Vagina (tissue), 2 donors: ENCODE measurements around the gene PLD1. TPM values are rescaled to one million over a fixed set of nuclear protein-coding genes. Genes with fewer than 3 reads are reported as not detected.

ENCODE experiments used
- DNase-seq, 2 donors: peaks; one replicate each; pipeline ENCODE4 v3.0.0-alpha.2; 2017; ENCODE audit errors: extremely low spot score in 2 of 2
- H3K27ac ChIP-seq: fragments of 200-600 bp; sonication (generic); one replicate; pipeline ENCODE4 v1.5.1; 2019
- H3K27me3 ChIP-seq: fragments of 200-600 bp; sonication (generic); one replicate; pipeline ENCODE4 v1.5.1; 2019
- H3K36me3 ChIP-seq, 2 donors: fragments of 200-600 bp; sonication (generic); one replicate each; pipeline ENCODE4 v1.5.1; 2017 to 2019
- H3K4me1 ChIP-seq: fragments of 200-600 bp; sonication (generic); one replicate; pipeline ENCODE4 v1.5.1; 2019
- H3K4me3 ChIP-seq, 2 donors: fragments of 200-600 bp; sonication (generic); 1 replicate in 1 of 2; 2 replicates in 1 of 2; pipeline ENCODE4 v1.5.1; 2016 to 2019
- H3K9me3 ChIP-seq: fragments of 200-600 bp; sonication (generic); one replicate; pipeline ENCODE4 v1.5.1; 2019
- CTCF ChIP-seq, 3 experiments: fragments of 450-650 bp in 2 of 3; fragments of 200-600 bp in 1 of 3; sonication (generic) in 1 of 3; IDR thresholded peaks; one replicate each; pipeline ENCODE4 v1.5.1; 2017 to 2019; ENCODE audit warnings: antibody characterized with exemption in 3 of 3, mild to moderate bottlenecking in 2 of 3, moderate library complexity in 2 of 3
- POLR2A ChIP-seq, 2 donors: fragments of 450-650 bp; IDR thresholded peaks; one replicate each; pipeline ENCODE4 v1.6.1; 2017; ENCODE audit warnings: antibody characterized with exemption in 2 of 2, mild to moderate bottlenecking in 2 of 2, moderate library complexity in 2 of 2
- POLR2AphosphoS5 ChIP-seq, 2 donors: sonication (generic); formaldehyde crosslinking; IDR thresholded peaks; one replicate each; pipeline ENCODE4 v1.9.0; 2017; ENCODE audit warnings: antibody characterized with exemption in 2 of 2, mild to moderate bottlenecking in 2 of 2, low read depth in 1 of 2; ENCODE audit not compliant: insufficient read depth in 1 of 2
- intact Hi-C: fragments of 100-400 bp; cut with DNase I; formaldehyde crosslinking; loops from one replicate; pipeline ENCODE4 v1.15.1; 2023
- total RNA-seq: library from RNA; depleted of rRNA; stranded (reverse); fragments of >200 nt; gene quantifications from one replicate; pipeline ENCODE4 v1.2.3, GENCODE V29; 2016

The PLD1 gene
- total RNA-seq, 1 donor from 2014 or later = 35.6 TPM

- Histone ChIP-seq H3K4me1 (peaks cover 49% of the 10 kb centered on the region), H3K27me3 (no peaks in the 10 kb centered on the region), H3K36me3 (no peaks in the 10 kb centered on the region), H3K27ac (no peak overlapping the region), H3K4me3 (no peak overlapping the region), H3K9me3 (no peaks in the 10 kb centered on the region)
- TF ChIP-seq POLR2A (IDR thresholded peaks at IDR 0.05) (no peak), POLR2AphosphoS5 (IDR thresholded peaks at IDR 0.05; ENCODE audit: insufficient read depth in 1 of 2, low read depth in 1 of 2) (no peak), CTCF (IDR thresholded peaks at IDR 0.05) (no peak)
- no peak for DNase-seq
- intact Hi-C loops = no loop called here
Measured at GRCh38 chr3:171786997-171787396, 23.3 kb downstream of the PLD1 start.

GRCh38 chr3:171784937-171785336 is 25.3 kb downstream of the PLD1 start:
- TF ChIP-seq POLR2A (IDR thresholded peaks at IDR 0.05) (no peak), POLR2AphosphoS5 (IDR thresholded peaks at IDR 0.05; ENCODE audit: insufficient read depth in 1 of 2, low read depth in 1 of 2) (no peak), CTCF (IDR thresholded peaks at IDR 0.05) (no peak)
- Histone ChIP-seq H3K36me3 (no peaks in the 10 kb centered on the region), H3K27ac (no peak overlapping the region), H3K4me3 (no peak overlapping the region), H3K27me3 (no peaks in the 10 kb centered on the region), H3K9me3 (no peaks in the 10 kb centered on the region), H3K4me1 (peaks cover 28% of the 10 kb centered on the region)
- intact Hi-C loops = no loop called here
- no peak for DNase-seq

DNA sequence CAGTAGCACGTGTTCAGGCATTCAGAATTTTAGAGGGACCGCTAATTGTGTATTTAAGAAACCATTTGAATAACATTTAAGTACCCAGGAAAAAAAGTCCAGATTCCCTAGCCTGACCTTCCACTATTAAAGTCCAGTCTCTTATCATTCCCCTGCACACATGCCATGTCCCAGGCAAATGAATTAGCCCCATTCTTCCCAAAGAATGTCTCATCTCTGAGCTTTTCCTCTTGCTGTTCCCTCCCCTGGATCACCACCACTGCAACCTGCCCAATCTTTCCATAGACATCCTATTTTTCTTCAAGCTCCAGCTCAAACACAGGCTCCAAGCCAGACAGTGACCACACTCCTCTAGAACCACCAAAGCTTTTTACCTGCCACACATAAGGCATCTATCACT is 25.9 kb downstream of the PLD1 start:
- Histone ChIP-seq H3K27ac (no peak overlapping the region), H3K4me3 (no peak overlapping the region), H3K27me3 (no peaks in the 10 kb centered on the region), H3K4me1 (peaks cover 23% of the 10 kb centered on the region), H3K36me3 (no peaks in the 10 kb centered on the region), H3K9me3 (no peaks in the 10 kb centered on the region)
- intact Hi-C loops = no loop called here
- no peak for DNase-seq
- TF ChIP-seq CTCF (IDR thresholded peaks at IDR 0.05) (no peak), POLR2A (IDR thresholded peaks at IDR 0.05) (no peak), POLR2AphosphoS5 (IDR thresholded peaks at IDR 0.05; ENCODE audit: insufficient read depth in 1 of 2, low read depth in 1 of 2) (no peak)

GRCh38 chr3:171783626-171784025 is 26.7 kb downstream of the PLD1 start:
- Histone ChIP-seq H3K9me3 (no peaks in the 10 kb centered on the region), H3K36me3 (no peaks in the 10 kb centered on the region), H3K27me3 (no peaks in the 10 kb centered on the region), H3K4me1 (peaks cover 15% of the 10 kb centered on the region), H3K4me3 (no peak overlapping the region), H3K27ac (no peak overlapping the region)
- no peak for TF ChIP-seq POLR2AphosphoS5 (IDR thresholded peaks at IDR 0.05; ENCODE audit: insufficient read depth in 1 of 2, low read depth in 1 of 2)
- no peak for TF ChIP-seq CTCF (IDR thresholded peaks at IDR 0.05)
- TF ChIP-seq POLR2A (IDR thresholded peaks at IDR 0.05) = no peak
- intact Hi-C loops = no loop called here
- DNase-seq = no peak

GRCh38 chr3:171783086-171783485 is 27.2 kb downstream of the PLD1 start:
- TF ChIP-seq POLR2A (IDR thresholded peaks at IDR 0.05) = no peak
- TF ChIP-seq POLR2AphosphoS5 (IDR thresholded peaks at IDR 0.05; ENCODE audit: insufficient read depth in 1 of 2, low read depth in 1 of 2) = no peak
- TF ChIP-seq CTCF (IDR thresholded peaks at IDR 0.05) = no peak
- Histone ChIP-seq H3K27ac (no peak overlapping the region), H3K4me1 (peaks cover 12% of the 10 kb centered on the region), H3K36me3 (no peaks in the 10 kb centered on the region), H3K9me3 (no peaks in the 10 kb centered on the region), H3K4me3 (no peak overlapping the region), H3K27me3 (no peaks in the 10 kb centered on the region)
- intact Hi-C loops = no loop called here
- DNase-seq = no peak
